ENCODE results near the gene ALAS1. TPM values are rescaled to one million over a fixed set of nuclear protein-coding genes. Genes with fewer than 3 reads are reported as not detected.

ALAS1 gene
- total RNA-seq, 6 donors from 2014 or later, result 53.2 to 97.3 (median 74.0) TPM

GRCh38 chr3:52230889-52231499, 33.0 kb downstream of the ALAS1 start:
- ATAC-seq (ENCODE audit: low FRiP score in 2 of 2) (no peak), DNase-seq (no peak)
- TF ChIP-seq EP300 (IDR thresholded peaks at IDR 0.05) (no peak), CTCF (IDR thresholded peaks at IDR 0.05) (no peak), POLR2AphosphoS5 (IDR thresholded peaks at IDR 0.05) (no peak), POLR2A (IDR thresholded peaks at IDR 0.05) (no peak)
- no peaks in the 10 kb centered on the region for H3K27me3 ChIP-seq
- H3K27ac ChIP-seq, result peak overlapping the region in 1 of 4 donors; percentile 23
- no peak overlapping the region for H3K4me3 ChIP-seq
- H3K9me3 ChIP-seq, result no peaks in the 10 kb centered on the region
- WGBS, 2 donors, result 91 to 97% methylated on average over 6 to 16 of the region's 16 CpGs
- peaks cover 0 to 18% (median 10%) of the 10 kb centered on the region in 4 donors for H3K4me1 ChIP-seq
- peaks cover 21 to 74% (median 59%) of the 10 kb centered on the region in 4 donors for H3K36me3 ChIP-seq

GRCh38 chr3:52231502-52232278, 33.7 kb downstream of the ALAS1 start:
- TF ChIP-seq POLR2A (IDR thresholded peaks at IDR 0.05), result no peak
- TF ChIP-seq POLR2AphosphoS5 (IDR thresholded peaks at IDR 0.05), result peak in 1 of 2 donors; percentile 76
- peak; percentile 93 to 96 (median 95) for TF ChIP-seq CTCF (IDR thresholded peaks at IDR 0.05)
- WGBS, 2 donors, result 54 to 67% methylated on average over 12 to 34 of the region's 34 CpGs
- Histone ChIP-seq H3K9me3 (no peaks in the 10 kb centered on the region), H3K4me3 (no peak overlapping the region), H3K4me1 (peaks cover 5 to 25% (median 16%) of the 10 kb centered on the region in 4 donors), H3K27me3 (no peaks in the 10 kb centered on the region), H3K27ac (peak overlapping the region in 2 of 4 donors; percentile 15 to 23), H3K36me3 (peaks cover 21 to 74% (median 59%) of the 10 kb centered on the region in 4 donors)
- DNase-seq, result peak; percentile 83 to 93
- peak; percentile 73 for ATAC-seq (ENCODE audit: low FRiP score in 2 of 2)

- DNase-seq (peak in 1 of 2 donors; percentile 18), ATAC-seq (ENCODE audit: low FRiP score in 2 of 2) (no peak)
- TF ChIP-seq POLR2A (IDR thresholded peaks at IDR 0.05) (no peak), EP300 (IDR thresholded peaks at IDR 0.05) (no peak), CTCF (IDR thresholded peaks at IDR 0.05) (no peak), POLR2AphosphoS5 (IDR thresholded peaks at IDR 0.05) (no peak)
- H3K4me3 ChIP-seq, result no peak overlapping the region
- H3K27ac ChIP-seq, result no peak overlapping the region
- peaks cover 13 to 33% (median 24%) of the 10 kb centered on the region in 4 donors for H3K4me1 ChIP-seq
- H3K9me3 ChIP-seq, result no peaks in the 10 kb centered on the region
- H3K27me3 ChIP-seq, result no peaks in the 10 kb centered on the region
- 92% methylated on average over 14 to 26 of the region's 28 CpGs for WGBS, 2 donors
- H3K36me3 ChIP-seq, result peaks cover 21 to 73% (median 57%) of the 10 kb centered on the region in 4 donors
Measured at GRCh38 chr3:52232279-52233107, 34.5 kb downstream of the ALAS1 start.

GRCh38 chr3:52233108-52233591, 35.2 kb downstream of the ALAS1 start:
- Histone ChIP-seq H3K27me3 (no peaks in the 10 kb centered on the region), H3K4me1 (peaks cover 19 to 40% (median 30%) of the 10 kb centered on the region in 4 donors), H3K4me3 (no peak overlapping the region), H3K9me3 (no peaks in the 10 kb centered on the region), H3K27ac (no peak overlapping the region), H3K36me3 (peaks cover 21 to 66% (median 54%) of the 10 kb centered on the region in 4 donors)
- TF ChIP-seq POLR2A (IDR thresholded peaks at IDR 0.05) (no peak), EP300 (IDR thresholded peaks at IDR 0.05) (no peak), CTCF (IDR thresholded peaks at IDR 0.05) (no peak), POLR2AphosphoS5 (IDR thresholded peaks at IDR 0.05) (no peak)
- 92 to 93% methylated on average over 2 to 5 of the region's 5 CpGs for WGBS, 2 donors
- no peak for ATAC-seq (ENCODE audit: low FRiP score in 2 of 2)
- peak in 1 of 2 donors; percentile 15 for DNase-seq
